Measurements from ENCODE around the gene FADS1. TPM values are rescaled to one million over a fixed set of nuclear protein-coding genes. Genes with fewer than 3 reads are reported as not detected.

FADS1 gene
- total RNA-seq, 1 experiment from 2014 or later = 105 TPM

DNA sequence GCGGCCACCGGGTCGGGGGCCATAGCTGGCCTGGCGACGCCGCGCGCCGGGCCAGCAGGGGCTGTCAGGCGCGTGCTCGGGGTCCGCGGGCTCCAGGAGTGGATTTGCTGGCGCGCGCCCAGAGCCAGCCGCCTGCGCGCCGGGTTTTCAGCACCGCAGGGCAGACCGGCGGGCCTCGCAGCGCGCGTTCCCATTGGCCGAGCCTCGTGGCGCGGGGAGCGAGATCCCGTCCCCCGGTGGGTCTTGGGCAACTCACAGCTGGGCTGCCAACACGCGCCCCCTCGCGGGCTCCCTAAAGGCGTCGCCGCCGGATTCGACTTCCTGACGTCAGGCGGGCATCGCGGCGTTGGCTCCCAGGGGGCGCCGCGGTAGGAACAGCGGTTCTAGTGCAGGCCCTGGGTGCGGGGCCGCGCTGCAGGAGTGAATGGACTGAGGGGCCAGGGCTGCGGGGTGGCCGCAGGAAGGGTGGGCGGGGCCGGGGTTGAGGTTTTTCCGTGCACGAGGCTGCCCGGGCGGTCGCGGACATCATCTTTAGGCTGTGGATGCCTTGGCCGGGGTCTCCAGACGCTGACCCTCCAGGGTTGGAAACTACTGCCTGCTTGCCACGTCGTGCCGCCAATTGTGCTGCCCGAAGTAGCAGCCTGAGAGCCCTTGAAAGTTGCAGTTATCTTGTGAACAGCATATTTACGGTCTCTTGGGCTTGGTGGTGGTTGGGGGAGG is at the start of gene FADS1 (continued):
- TF ChIP-seq, protein P1, sequence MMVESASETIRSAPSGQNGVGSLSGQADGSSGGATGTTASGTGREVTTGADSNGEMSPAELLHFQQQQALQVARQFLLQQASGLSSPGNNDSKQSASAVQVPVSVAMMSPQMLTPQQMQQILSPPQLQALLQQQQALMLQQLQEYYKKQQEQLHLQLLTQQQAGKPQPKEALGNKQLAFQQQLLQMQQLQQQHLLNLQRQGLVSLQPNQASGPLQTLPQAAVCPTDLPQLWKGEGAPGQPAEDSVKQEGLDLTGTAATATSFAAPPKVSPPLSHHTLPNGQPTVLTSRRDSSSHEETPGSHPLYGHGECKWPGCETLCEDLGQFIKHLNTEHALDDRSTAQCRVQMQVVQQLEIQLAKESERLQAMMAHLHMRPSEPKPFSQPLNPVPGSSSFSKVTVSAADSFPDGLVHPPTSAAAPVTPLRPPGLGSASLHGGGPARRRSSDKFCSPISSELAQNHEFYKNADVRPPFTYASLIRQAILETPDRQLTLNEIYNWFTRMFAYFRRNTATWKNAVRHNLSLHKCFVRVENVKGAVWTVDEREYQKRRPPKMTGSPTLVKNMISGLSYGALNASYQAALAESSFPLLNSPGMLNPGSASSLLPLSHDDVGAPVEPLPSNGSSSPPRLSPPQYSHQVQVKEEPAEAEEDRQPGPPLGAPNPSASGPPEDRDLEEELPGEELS (CRISPR knock-in tag; IDR thresholded peaks at IDR 0.05) = peak; percentile 52; the same call in 1 of the 2 replicates
- TF ChIP-seq CBFB (CRISPR knock-in tag; IDR thresholded peaks at IDR 0.05; ENCODE audit: low read depth) (0 out of 2 replicates have a peak, but pooled peaks have one; percentile 76), ZNF121 (CRISPR knock-in tag; IDR thresholded peaks at IDR 0.05) (0 out of 2 replicates have a peak, but pooled peaks have one; percentile 70), ESRRA (CRISPR knock-in tag; IDR thresholded peaks at IDR 0.05; ENCODE audit: borderline replicate concordance) (peak; percentile 82; the same call in 1 of the 2 replicates), GRHL2 (CRISPR knock-in tag; IDR thresholded peaks at IDR 0.05; ENCODE audit: insufficient replicate concordance, severe bottlenecking) (no peak), GABPB1 (CRISPR knock-in tag; IDR thresholded peaks at IDR 0.05) (peak; percentile 83), TEAD1 (CRISPR knock-in tag; IDR thresholded peaks at IDR 0.05) (0 out of 2 replicates have a peak, but pooled peaks have one; percentile 8), TCF7 (CRISPR knock-in tag; IDR thresholded peaks at IDR 0.05; ENCODE audit: low read depth) (no peak), SP1 (CRISPR knock-in tag; conservative IDR thresholded peaks at IDR 0.05) (peak; percentile 37; the same call in 1 of the 2 replicates), FOXP1 (CRISPR knock-in tag; IDR thresholded peaks at IDR 0.05; ENCODE audit: borderline replicate concordance) (peak; percentile 60; the same call in 1 of the 2 replicates)
- TF ChIP-seq, protein P2, sequence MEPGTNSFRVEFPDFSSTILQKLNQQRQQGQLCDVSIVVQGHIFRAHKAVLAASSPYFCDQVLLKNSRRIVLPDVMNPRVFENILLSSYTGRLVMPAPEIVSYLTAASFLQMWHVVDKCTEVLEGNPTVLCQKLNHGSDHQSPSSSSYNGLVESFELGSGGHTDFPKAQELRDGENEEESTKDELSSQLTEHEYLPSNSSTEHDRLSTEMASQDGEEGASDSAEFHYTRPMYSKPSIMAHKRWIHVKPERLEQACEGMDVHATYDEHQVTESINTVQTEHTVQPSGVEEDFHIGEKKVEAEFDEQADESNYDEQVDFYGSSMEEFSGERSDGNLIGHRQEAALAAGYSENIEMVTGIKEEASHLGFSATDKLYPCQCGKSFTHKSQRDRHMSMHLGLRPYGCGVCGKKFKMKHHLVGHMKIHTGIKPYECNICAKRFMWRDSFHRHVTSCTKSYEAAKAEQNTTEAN (CRISPR knock-in tag; IDR thresholded peaks at IDR 0.05) = 0 out of 2 replicates have a peak, but pooled peaks have one; percentile 74
- TF ChIP-seq, protein P3, sequence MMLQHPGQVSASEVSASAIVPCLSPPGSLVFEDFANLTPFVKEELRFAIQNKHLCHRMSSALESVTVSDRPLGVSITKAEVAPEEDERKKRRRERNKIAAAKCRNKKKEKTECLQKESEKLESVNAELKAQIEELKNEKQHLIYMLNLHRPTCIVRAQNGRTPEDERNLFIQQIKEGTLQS (CRISPR knock-in tag; conservative IDR thresholded peaks at IDR 0.05) = 0 out of 2 replicates have a peak, but pooled peaks have one; percentile 39
- TF ChIP-seq, protein P4, sequence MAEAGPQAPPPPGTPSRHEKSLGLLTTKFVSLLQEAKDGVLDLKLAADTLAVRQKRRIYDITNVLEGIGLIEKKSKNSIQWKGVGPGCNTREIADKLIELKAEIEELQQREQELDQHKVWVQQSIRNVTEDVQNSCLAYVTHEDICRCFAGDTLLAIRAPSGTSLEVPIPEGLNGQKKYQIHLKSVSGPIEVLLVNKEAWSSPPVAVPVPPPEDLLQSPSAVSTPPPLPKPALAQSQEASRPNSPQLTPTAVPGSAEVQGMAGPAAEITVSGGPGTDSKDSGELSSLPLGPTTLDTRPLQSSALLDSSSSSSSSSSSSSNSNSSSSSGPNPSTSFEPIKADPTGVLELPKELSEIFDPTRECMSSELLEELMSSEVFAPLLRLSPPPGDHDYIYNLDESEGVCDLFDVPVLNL (CRISPR knock-in tag; IDR thresholded peaks at IDR 0.05; ENCODE audit: borderline replicate concordance, low read depth) = peak; percentile 45; the same call in 1 of the 2 replicates
- TF ChIP-seq, protein P5, sequence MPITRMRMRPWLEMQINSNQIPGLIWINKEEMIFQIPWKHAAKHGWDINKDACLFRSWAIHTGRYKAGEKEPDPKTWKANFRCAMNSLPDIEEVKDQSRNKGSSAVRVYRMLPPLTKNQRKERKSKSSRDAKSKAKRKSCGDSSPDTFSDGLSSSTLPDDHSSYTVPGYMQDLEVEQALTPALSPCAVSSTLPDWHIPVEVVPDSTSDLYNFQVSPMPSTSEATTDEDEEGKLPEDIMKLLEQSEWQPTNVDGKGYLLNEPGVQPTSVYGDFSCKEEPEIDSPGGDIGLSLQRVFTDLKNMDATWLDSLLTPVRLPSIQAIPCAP (CRISPR knock-in tag; IDR thresholded peaks at IDR 0.05) = peak; percentile 73
- TF ChIP-seq, protein P6, sequence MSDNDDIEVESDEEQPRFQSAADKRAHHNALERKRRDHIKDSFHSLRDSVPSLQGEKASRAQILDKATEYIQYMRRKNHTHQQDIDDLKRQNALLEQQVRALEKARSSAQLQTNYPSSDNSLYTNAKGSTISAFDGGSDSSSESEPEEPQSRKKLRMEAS (CRISPR knock-in tag; IDR thresholded peaks at IDR 0.05) = peak; percentile 73; the same call in 1 of the 2 replicates
- TF ChIP-seq, protein P7, sequence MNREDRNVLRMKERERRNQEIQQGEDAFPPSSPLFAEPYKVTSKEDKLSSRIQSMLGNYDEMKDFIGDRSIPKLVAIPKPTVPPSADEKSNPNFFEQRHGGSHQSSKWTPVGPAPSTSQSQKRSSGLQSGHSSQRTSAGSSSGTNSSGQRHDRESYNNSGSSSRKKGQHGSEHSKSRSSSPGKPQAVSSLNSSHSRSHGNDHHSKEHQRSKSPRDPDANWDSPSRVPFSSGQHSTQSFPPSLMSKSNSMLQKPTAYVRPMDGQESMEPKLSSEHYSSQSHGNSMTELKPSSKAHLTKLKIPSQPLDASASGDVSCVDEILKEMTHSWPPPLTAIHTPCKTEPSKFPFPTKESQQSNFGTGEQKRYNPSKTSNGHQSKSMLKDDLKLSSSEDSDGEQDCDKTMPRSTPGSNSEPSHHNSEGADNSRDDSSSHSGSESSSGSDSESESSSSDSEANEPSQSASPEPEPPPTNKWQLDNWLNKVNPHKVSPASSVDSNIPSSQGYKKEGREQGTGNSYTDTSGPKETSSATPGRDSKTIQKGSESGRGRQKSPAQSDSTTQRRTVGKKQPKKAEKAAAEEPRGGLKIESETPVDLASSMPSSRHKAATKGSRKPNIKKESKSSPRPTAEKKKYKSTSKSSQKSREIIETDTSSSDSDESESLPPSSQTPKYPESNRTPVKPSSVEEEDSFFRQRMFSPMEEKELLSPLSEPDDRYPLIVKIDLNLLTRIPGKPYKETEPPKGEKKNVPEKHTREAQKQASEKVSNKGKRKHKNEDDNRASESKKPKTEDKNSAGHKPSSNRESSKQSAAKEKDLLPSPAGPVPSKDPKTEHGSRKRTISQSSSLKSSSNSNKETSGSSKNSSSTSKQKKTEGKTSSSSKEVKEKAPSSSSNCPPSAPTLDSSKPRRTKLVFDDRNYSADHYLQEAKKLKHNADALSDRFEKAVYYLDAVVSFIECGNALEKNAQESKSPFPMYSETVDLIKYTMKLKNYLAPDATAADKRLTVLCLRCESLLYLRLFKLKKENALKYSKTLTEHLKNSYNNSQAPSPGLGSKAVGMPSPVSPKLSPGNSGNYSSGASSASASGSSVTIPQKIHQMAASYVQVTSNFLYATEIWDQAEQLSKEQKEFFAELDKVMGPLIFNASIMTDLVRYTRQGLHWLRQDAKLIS (CRISPR knock-in tag; IDR thresholded peaks at IDR 0.05; ENCODE audit: borderline replicate concordance) = 0 out of 2 replicates have a peak, but pooled peaks have one; percentile 52
- TF ChIP-seq, protein P8, sequence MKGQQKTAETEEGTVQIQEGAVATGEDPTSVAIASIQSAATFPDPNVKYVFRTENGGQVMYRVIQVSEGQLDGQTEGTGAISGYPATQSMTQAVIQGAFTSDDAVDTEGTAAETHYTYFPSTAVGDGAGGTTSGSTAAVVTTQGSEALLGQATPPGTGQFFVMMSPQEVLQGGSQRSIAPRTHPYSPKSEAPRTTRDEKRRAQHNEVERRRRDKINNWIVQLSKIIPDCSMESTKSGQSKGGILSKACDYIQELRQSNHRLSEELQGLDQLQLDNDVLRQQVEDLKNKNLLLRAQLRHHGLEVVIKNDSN (CRISPR knock-in tag; IDR thresholded peaks at IDR 0.05) = peak; percentile 55; the same call in 1 of the 2 replicates
